ENCODE results near the gene TSPAN9.

The TSPAN9 gene

GRCh38 chr12:3275171-3276041, 198.2 kb downstream of the TSPAN9 start:
- DNase-seq (ENCODE audit: low read depth, low spot score), result peak; percentile 88

- no peak for DNase-seq (ENCODE audit: low read depth, low spot score)
These were observed 199.0 kb downstream of the TSPAN9 start for GRCh38 chr12:3276226-3276625.

- no peak for DNase-seq (ENCODE audit: low read depth, low spot score)
These were observed 200.2 kb downstream of the TSPAN9 start for GRCh38 chr12:3277306-3277943.

GRCh38 chr12:3278681-3279414, 201.7 kb downstream of the TSPAN9 start:
- no peak for DNase-seq (ENCODE audit: low read depth, low spot score)

- DNase-seq (ENCODE audit: low read depth, low spot score), result no peak
These were observed 202.2 kb downstream of the TSPAN9 start for GRCh38 chr12:3279415-3279780.

- DNase-seq (ENCODE audit: low read depth, low spot score), result no peak
These were observed 202.7 kb downstream of the TSPAN9 start for GRCh38 chr12:3279832-3280231.

- no peak for DNase-seq (ENCODE audit: low read depth, low spot score)
These were observed 203.8 kb downstream of the TSPAN9 start for GRCh38 chr12:3280967-3281366.

- no peak for DNase-seq (ENCODE audit: low read depth, low spot score)
These were observed 204.6 kb downstream of the TSPAN9 start for GRCh38 chr12:3281588-3282383.

- DNase-seq (ENCODE audit: low read depth, low spot score), result no peak
These were observed 205.1 kb downstream of the TSPAN9 start for GRCh38 chr12:3282384-3282670.

- DNase-seq (ENCODE audit: low read depth, low spot score), result no peak
These were observed 206.0 kb downstream of the TSPAN9 start for GRCh38 chr12:3283137-3283680.

GRCh38 chr12:3284405-3284804, 207.2 kb downstream of the TSPAN9 start:
- no peak for DNase-seq (ENCODE audit: low read depth, low spot score)

GRCh38 chr12:3285570-3285969, 208.4 kb downstream of the TSPAN9 start:
- DNase-seq (ENCODE audit: low read depth, low spot score), result no peak

- DNase-seq (ENCODE audit: low read depth, low spot score), result no peak
These were observed 211.5 kb downstream of the TSPAN9 start for GRCh38 chr12:3288690-3289089.

GRCh38 chr12:3289702-3290101, 212.5 kb downstream of the TSPAN9 start:
- DNase-seq (ENCODE audit: low read depth, low spot score), result no peak

GRCh38 chr12:3291939-3292338, 214.8 kb downstream of the TSPAN9 start:
- no peak for DNase-seq (ENCODE audit: low read depth, low spot score)

- DNase-seq (ENCODE audit: low read depth, low spot score), result no peak
These were observed 215.7 kb downstream of the TSPAN9 start for GRCh38 chr12:3292677-3293412.

- DNase-seq (ENCODE audit: low read depth, low spot score), result peak; percentile 58
These were observed 216.4 kb downstream of the TSPAN9 start for GRCh38 chr12:3293446-3294161.

GRCh38 chr12:3294481-3294911, 217.3 kb downstream of the TSPAN9 start:
- DNase-seq (ENCODE audit: low read depth, low spot score), result peak; percentile 48

- DNase-seq (ENCODE audit: low read depth, low spot score), result no peak
These were observed 218.0 kb downstream of the TSPAN9 start for GRCh38 chr12:3295225-3295624.

Data from astrocyte of the hippocampus (primary cell).